ENCODE results near the gene C1QTNF6. TPM values are rescaled to one million over a fixed set of nuclear protein-coding genes. Genes with fewer than 3 reads are reported as not detected.
A peak's percentile ranks its signal among the peaks of the same experiment; 100 is the strongest.

The C1QTNF6 gene
- total and polyA plus RNA-seq, 2 of the 8 experiments (the other 6 are each of a cell fraction or from before 2014, with no cell fraction given) = 3.1 to 6.5 TPM

DNA sequence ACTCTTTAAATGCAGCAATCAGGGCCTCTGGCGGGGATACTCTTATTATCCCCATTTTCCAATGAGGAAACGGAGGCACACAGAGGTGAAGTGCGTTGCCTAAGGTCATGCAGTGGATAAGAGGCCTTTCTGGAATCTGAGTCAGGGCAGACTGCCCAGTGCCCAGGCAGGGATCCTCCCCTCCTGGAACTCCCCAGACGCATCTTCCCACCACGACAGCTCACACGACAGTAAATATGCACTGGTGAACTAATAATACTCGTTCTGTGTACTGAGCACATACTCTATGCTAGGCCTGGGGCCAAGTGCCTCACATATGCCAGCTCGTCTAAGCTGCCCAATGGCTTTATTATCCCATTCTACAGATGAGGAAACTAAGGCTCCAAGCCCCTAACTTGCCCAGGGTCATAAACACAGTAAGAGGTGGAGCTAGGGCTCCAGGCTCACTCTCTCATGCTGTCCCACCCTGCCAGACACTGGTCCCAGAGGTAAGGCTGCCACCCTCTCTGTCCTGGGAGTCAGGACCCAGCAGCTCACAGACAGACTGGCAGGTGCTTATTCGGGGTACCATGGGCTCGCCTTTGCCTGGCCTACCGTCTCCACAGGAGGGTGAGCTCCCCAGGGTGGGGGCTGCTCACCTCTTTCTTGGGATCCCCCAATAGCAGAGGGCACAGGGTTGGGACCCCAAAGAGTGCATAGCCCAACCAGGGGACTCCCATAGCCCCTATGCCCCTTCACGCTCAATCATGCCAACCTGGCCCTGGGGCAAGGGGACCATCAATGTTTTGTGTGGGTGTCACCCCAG is 40.7 kb downstream of the C1QTNF6 start:
- Histone ChIP-seq H2BK12ac (ENCODE audit: low read depth, low read length) (0 out of 2 replicates have a peak overlapping the region, but pooled peaks have one; percentile 10), H3K23me2 (ENCODE audit: low read depth, low read length) (no peaks in the 10 kb centered on the region), H3K4me2 (ENCODE audit: insufficient read depth in 1 of 2, low read depth in 2 of 2, low read length in 2 of 2) (no peak overlapping the region), H2BK20ac (ENCODE audit: low read length) (0 out of 2 replicates have a peak overlapping the region, but pooled peaks have one; percentile 32), H2BK15ac (ENCODE audit: low read length) (no peak overlapping the region), H2BK120ac (replicated peaks; ENCODE audit: low read depth, low read length) (no peak overlapping the region), H4K91ac (replicated peaks; ENCODE audit: insufficient read length, low read length) (no peak overlapping the region), H3K27ac (ENCODE audit: low read depth, low read length) (no peak overlapping the region), H2BK5ac (ENCODE audit: low read depth, low read length) (no peak overlapping the region; the same call in 1 of the 2 replicates), H3K79me2 (ENCODE audit: control insufficient read depth in 1 of 2, insufficient read depth in 2 of 2, low read length in 2 of 2) (no peaks in the 10 kb centered on the region), H3K18ac (ENCODE audit: extremely low read depth, low read length) (no peak overlapping the region), H3K14ac (ENCODE audit: insufficient read length) (no peak overlapping the region), H4K20me1 (replicated peaks in 1 of 2; ENCODE audit: control insufficient read depth in 1 of 2, insufficient read depth in 2 of 2, low read length in 2 of 2) (no peaks in the 10 kb centered on the region), H3K56ac (replicated peaks; ENCODE audit: insufficient read length, low read depth, low read length) (no peak overlapping the region), H3K4me3 (ENCODE audit: extremely low read depth in 1 of 4, insufficient read depth in 2 of 4, low read depth in 3 of 4, low read length in 4 of 4) (no peak overlapping the region), H2AFZ (ENCODE audit: low read length) (no peak overlapping the region), H3K4ac (replicated peaks; ENCODE audit: insufficient read length, low read depth, low read length) (no peak overlapping the region), H3K23ac (ENCODE audit: insufficient read length) (no peak overlapping the region), H3K27me3 (replicated peaks in 1 of 4; ENCODE audit: control insufficient read depth in 3 of 4, extremely low read depth in 1 of 4, insufficient read depth in 3 of 4, low read length in 3 of 4) (no peaks in the 10 kb centered on the region), H4K5ac (ENCODE audit: insufficient read length, low read depth, low read length) (no peak overlapping the region), H3K9me3 (ENCODE audit: insufficient read depth in 2 of 2, low read depth in 1 of 2, low read length in 1 of 2) (no peaks in the 10 kb centered on the region), H3K4me1 (replicated peaks in 1 of 4; ENCODE audit: control insufficient read depth in 3 of 4, insufficient read depth in 4 of 4, low read length in 3 of 4) (peaks cover 0 to 11% (median 2%) of the 10 kb centered on the region in 4 experiments; a peak in 5 of 7 replicates), H3K9ac (replicated peaks in 1 of 4; ENCODE audit: extremely low read depth in 1 of 4, low read depth in 3 of 4, low read length in 3 of 4) (no peak overlapping the region), H3K36me3 (ENCODE audit: control insufficient read depth in 2 of 4, insufficient read depth in 4 of 4, low read length in 3 of 4) (no peaks in the 10 kb centered on the region), H4K8ac (ENCODE audit: extremely low read depth, insufficient read depth, low read length) (no peak overlapping the region; the same call in 1 of the 2 replicates), H2AK5ac (ENCODE audit: low read depth, low read length) (no peak overlapping the region), H3K79me1 (ENCODE audit: low read depth, low read length) (no peaks in the 10 kb centered on the region)
- ChIA-PET POLR2A (ENCODE audit: partially characterized antibody) (no interaction called here), CTCF (ENCODE audit: partially characterized antibody) (interaction anchor here (0.6 to 2.6 kb wide), 17 partner anchors 7 to 281 kb away, joined by 3 to 15 read pairs (median 3); no protein-coding TSS in a partner anchor)
- no peak for DNase-seq (ENCODE audit: low read depth in 1 of 2, low spot score in 2 of 2)
- no peak for FAIRE-seq
- WGBS, 2 experiments (ENCODE audit: extremely low coverage in 1 of 2, insufficient coverage in 1 of 2, insufficient read length in 1 of 2, insufficient replicate concordance in 2 of 2, low coverage in 1 of 2, low lambda C conversion rate in 2 of 2, missing lambda C conversion rate in 1 of 2) = 95% methylated on average over 12 of the region's 12 CpGs; no CpG with 5 or more reads in 1 of the 2 experiments
- peak; percentile 35; the same call in 1 of the 2 replicates for TF ChIP-seq KDM1A (IDR thresholded peaks at IDR 0.05; ENCODE audit: borderline replicate concordance, low read length)
- TF ChIP-seq POLR2A (IDR thresholded peaks at IDR 0.05; ENCODE audit: control extremely low read depth in 1 of 2, low read depth in 2 of 2, low read length in 2 of 2) = no peak

All from H1 (cell line).